ENCODE measurements around the gene NTN1.
A peak's percentile ranks its signal among the peaks of the same experiment; 100 is the strongest.
"Not testable (repeated sequence)": the region's sequence is repeated elsewhere in the genome, so short reads cannot be mapped to it uniquely, and the experiment has no call there.

NTN1 gene

GRCh38 chr17:9256751-9257629 lies 235.7 kb downstream of the NTN1 start:
- ChIA-PET CTCF (interaction anchor here (1.4 kb wide), 1 partner anchor 36 kb away, joined by 3 read pairs; no protein-coding TSS in a partner anchor), POLR2A (no interaction called here)
- Histone ChIP-seq H3K9me3 (ENCODE audit: control insufficient read depth, insufficient read depth, low read depth, low read length) (no peaks in the 10 kb centered on the region), H3K4me3 (ENCODE audit: low read depth, low read length) (no peak overlapping the region), H3K27ac (ENCODE audit: extremely low read depth, low read depth, low read length) (no peak overlapping the region), H3K4me1 (ENCODE audit: control insufficient read depth, insufficient read depth, low read length) (peaks cover 8% of the 10 kb centered on the region; the same call in 1 of the 2 replicates), H3K36me3 (ENCODE audit: control insufficient read depth in 2 of 2, insufficient read depth in 1 of 2, low read length in 2 of 2) (no peaks in the 10 kb centered on the region)
- no peak for TF ChIP-seq ZNF596 (tag by site-specific recombination; IDR thresholded peaks at IDR 0.05)

DNA sequence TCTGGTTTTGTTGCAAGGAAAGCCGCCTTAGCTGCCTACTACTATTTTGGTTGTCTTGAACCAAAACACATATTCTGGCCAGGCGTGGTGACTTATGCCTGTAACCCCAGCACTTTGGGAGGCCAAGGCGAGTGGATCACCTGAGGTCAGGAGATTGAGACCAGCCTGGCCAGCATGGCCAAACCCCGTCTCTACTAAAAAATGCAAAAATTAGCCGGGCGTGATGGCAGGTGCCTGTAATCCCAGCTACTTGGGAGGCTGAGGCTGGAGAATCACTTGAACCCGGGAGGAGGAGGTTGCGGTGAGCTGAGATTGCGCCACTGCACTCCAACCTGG lies 236.3 kb downstream of the NTN1 start:
- POLR2A ChIA-PET; H3K4me3 ChIP-seq (ENCODE audit: low read depth, low read length); H3K9me3 ChIP-seq (ENCODE audit: control insufficient read depth, insufficient read depth, low read depth, low read length); H3K27ac ChIP-seq (ENCODE audit: extremely low read depth, low read depth, low read length); CTCF ChIA-PET; H3K4me1 ChIP-seq (ENCODE audit: control insufficient read depth, insufficient read depth, low read length); H3K36me3 ChIP-seq (ENCODE audit: control insufficient read depth in 2 of 2, insufficient read depth in 1 of 2, low read length in 2 of 2): not testable (repeated sequence)

GRCh38 chr17:9258115-9259015 lies 237.1 kb downstream of the NTN1 start:
- POLR2A ChIA-PET = no interaction called here
- 0 out of 2 replicates have a peak, but pooled peaks have one; percentile 16 for TF ChIP-seq ZIC2 (tag by site-specific recombination; IDR thresholded peaks at IDR 0.05)
- TF ChIP-seq ZNF112 (tag by site-specific recombination; IDR thresholded peaks at IDR 0.05) = no peak
- peak; percentile 67; the same call in 1 of the 2 replicates for TF ChIP-seq GLIS1 (tag by site-specific recombination; IDR thresholded peaks at IDR 0.05)
- no peak for TF ChIP-seq ZSCAN23 (tag by site-specific recombination; IDR thresholded peaks at IDR 0.05)
- CTCF ChIA-PET = interaction anchor here (0.8 to 1.5 kb wide), 2 partner anchors 35 to 260 kb away, joined by 3 read pairs; no protein-coding TSS in a partner anchor

DNA sequence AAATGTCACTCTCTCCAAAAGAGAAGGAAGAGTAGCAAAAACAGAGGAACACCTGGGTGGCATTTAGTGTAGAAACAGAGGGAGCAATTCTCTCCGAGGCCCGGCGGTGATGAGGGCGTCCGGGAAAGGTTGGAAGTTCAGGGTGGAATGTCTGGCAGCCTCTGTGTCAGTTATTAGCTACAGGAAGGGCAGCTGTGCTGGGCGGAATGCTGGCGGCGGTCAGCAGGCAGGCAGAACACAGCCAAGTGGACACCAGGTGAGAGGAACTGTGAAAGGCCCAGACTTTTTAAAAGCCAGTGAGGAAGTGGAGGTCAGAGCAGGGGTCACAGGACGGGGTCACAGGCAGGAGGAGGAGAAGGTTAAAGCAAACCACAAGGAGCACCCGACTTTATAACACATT lies 238.1 kb downstream of the NTN1 start:
- Histone ChIP-seq H3K4me1 (ENCODE audit: control insufficient read depth, insufficient read depth, low read length) (peaks cover 8% of the 10 kb centered on the region; the same call in 1 of the 2 replicates), H3K27ac (ENCODE audit: extremely low read depth, low read depth, low read length) (no peak overlapping the region), H3K9me3 (ENCODE audit: control insufficient read depth, insufficient read depth, low read depth, low read length) (no peaks in the 10 kb centered on the region), H3K4me3 (ENCODE audit: low read depth, low read length) (no peak overlapping the region), H3K36me3 (ENCODE audit: control insufficient read depth in 2 of 2, insufficient read depth in 1 of 2, low read length in 2 of 2) (no peaks in the 10 kb centered on the region)
- POLR2A ChIA-PET = no interaction called here
- CTCF ChIA-PET = interaction anchor here (0.5 to 1.5 kb wide), 3 partner anchors 22 to 261 kb away, joined by 3 read pairs; no protein-coding TSS in a partner anchor
- TF ChIP-seq ZNF837 (tag by site-specific recombination; IDR thresholded peaks at IDR 0.05) (no peak), ZFP69B (tag by site-specific recombination; IDR thresholded peaks at IDR 0.05) (no peak), ZSCAN5A (tag by site-specific recombination; IDR thresholded peaks at IDR 0.05) (no peak), ZNF785 (tag by site-specific recombination; IDR thresholded peaks at IDR 0.05) (no peak), ZNF677 (tag by site-specific recombination; IDR thresholded peaks at IDR 0.05) (no peak), ZNF621 (tag by site-specific recombination; IDR thresholded peaks at IDR 0.05) (no peak), SP2 (tag by site-specific recombination; IDR thresholded peaks at IDR 0.05) (no peak), MZF1 (tag by site-specific recombination; IDR thresholded peaks at IDR 0.05; ENCODE audit: borderline replicate concordance) (no peak), RBAK (tag by site-specific recombination; IDR thresholded peaks at IDR 0.05) (no peak), BCL6B (tag by site-specific recombination; IDR thresholded peaks at IDR 0.05) (no peak), ZNF48 (tag by site-specific recombination; IDR thresholded peaks at IDR 0.05) (no peak), ZNF211 (tag by site-specific recombination; IDR thresholded peaks at IDR 0.05; ENCODE audit: low read depth) (no peak), ZNF391 (tag by site-specific recombination; IDR thresholded peaks at IDR 0.05; ENCODE audit: borderline replicate concordance, low read depth) (no peak), ZSCAN30 (tag by site-specific recombination; IDR thresholded peaks at IDR 0.05) (no peak), ZNF354C (tag by site-specific recombination; IDR thresholded peaks at IDR 0.05; ENCODE audit: borderline replicate concordance, low read depth) (no peak), OVOL3 (tag by site-specific recombination; IDR thresholded peaks at IDR 0.05) (no peak), ZNF701 (tag by site-specific recombination; IDR thresholded peaks at IDR 0.05) (no peak)
- TF ChIP-seq, protein P1, sequence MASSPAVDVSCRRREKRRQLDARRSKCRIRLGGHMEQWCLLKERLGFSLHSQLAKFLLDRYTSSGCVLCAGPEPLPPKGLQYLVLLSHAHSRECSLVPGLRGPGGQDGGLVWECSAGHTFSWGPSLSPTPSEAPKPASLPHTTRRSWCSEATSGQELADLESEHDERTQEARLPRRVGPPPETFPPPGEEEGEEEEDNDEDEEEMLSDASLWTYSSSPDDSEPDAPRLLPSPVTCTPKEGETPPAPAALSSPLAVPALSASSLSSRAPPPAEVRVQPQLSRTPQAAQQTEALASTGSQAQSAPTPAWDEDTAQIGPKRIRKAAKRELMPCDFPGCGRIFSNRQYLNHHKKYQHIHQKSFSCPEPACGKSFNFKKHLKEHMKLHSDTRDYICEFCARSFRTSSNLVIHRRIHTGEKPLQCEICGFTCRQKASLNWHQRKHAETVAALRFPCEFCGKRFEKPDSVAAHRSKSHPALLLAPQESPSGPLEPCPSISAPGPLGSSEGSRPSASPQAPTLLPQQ (tag by site-specific recombination; IDR thresholded peaks at IDR 0.05) = no peak

More at GRCh38 chr17:9258115-9259015, 237.1 kb downstream of the NTN1 start:
- Histone ChIP-seq H3K36me3 (ENCODE audit: control insufficient read depth in 2 of 2, insufficient read depth in 1 of 2, low read length in 2 of 2) (no peaks in the 10 kb centered on the region), H3K4me1 (ENCODE audit: control insufficient read depth, insufficient read depth, low read length) (peaks cover 8% of the 10 kb centered on the region; the same call in 1 of the 2 replicates), H3K27ac (ENCODE audit: extremely low read depth, low read depth, low read length) (no peak overlapping the region), H3K4me3 (ENCODE audit: low read depth, low read length) (no peak overlapping the region), H3K9me3 (ENCODE audit: control insufficient read depth, insufficient read depth, low read depth, low read length) (no peaks in the 10 kb centered on the region)

Data from HEK293 (cell line).